22Rv1 (cell line): ENCODE results near the gene TYRO3.

Experiments used
- CTCF ChIP-seq: fragments of 450-650 bp; IDR thresholded peaks from 2 replicates; pipeline ENCODE4 v1.5.1; 2017; ENCODE audit warnings: mild to moderate bottlenecking
- ZFX ChIP-seq: fragments of 450-650 bp; IDR thresholded peaks from 2 replicates; pipeline ENCODE4 v1.6.1; 2017; ENCODE audit warnings: antibody characterized with exemption, borderline replicate concordance

GRCh38 chr15:41521614-41522013 lies 37.4 kb upstream of the TYRO3 start:
- no peak for TF ChIP-seq CTCF
- TF ChIP-seq ZFX: no peak
